ENCODE results near the gene C10orf90. TPM values are rescaled to one million over a fixed set of nuclear protein-coding genes. Genes with fewer than 3 reads are reported as not detected.

The C10orf90 gene
- total RNA-seq, 1 donor = 0.72 TPM

DNA sequence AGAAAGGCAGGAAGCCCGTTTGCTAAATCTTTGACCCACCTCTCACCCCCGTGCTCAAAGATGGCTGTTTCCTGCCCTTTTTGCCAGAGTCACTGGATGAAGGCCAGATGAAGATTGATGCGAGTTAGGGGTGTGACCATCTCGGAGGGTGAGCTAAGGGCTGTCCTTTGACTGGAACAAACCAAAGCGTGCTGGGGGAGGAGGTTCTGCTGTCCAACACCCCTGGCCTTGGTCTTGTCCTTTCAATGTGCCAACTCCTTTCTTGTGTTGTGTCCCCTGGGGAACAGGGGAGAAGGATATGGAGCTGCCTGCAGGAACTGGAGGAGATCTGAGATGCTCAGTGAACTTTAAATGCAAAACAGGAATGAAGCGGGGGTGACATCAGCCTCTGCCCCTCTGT, 191.9 kb downstream of the C10orf90 start:
- Histone ChIP-seq H3K4me3 (ENCODE audit: insufficient read depth, low read length) (no peak overlapping the region), H3K27me3 (ENCODE audit: insufficient read depth, low read length) (no peaks in the 10 kb centered on the region), H3K79me2 (ENCODE audit: insufficient read depth, low read length) (no peaks in the 10 kb centered on the region), H2AFZ (ENCODE audit: low read length) (no peak overlapping the region), H3K36me3 (ENCODE audit: insufficient read depth, low read length) (no peaks in the 10 kb centered on the region), H3K9me3 (ENCODE audit: low read depth, low read length) (no peaks in the 10 kb centered on the region), H3K27ac (ENCODE audit: low read depth, low read length) (no peak overlapping the region), H4K20me1 (ENCODE audit: insufficient read depth, low read length) (no peaks in the 10 kb centered on the region), H3K4me2 (ENCODE audit: insufficient read depth, low read length) (no peak overlapping the region), H3K4me1 (ENCODE audit: insufficient read depth, low read length) (no peaks in the 10 kb centered on the region)
- no peak for TF ChIP-seq CTCF (IDR thresholded peaks at IDR 0.05; ENCODE audit: extremely low read depth, low read depth, low read length)
- no peak for DNase-seq (ENCODE audit: insufficient read length, low spot score, missing footprints)

GRCh38 chr10:126476246-126476645, 194.2 kb downstream of the C10orf90 start:
- Histone ChIP-seq H3K4me2 (ENCODE audit: insufficient read depth, low read length) (no peak overlapping the region), H3K36me3 (ENCODE audit: insufficient read depth, low read length) (no peaks in the 10 kb centered on the region), H3K9me3 (ENCODE audit: low read depth, low read length) (no peaks in the 10 kb centered on the region), H3K79me2 (ENCODE audit: insufficient read depth, low read length) (no peaks in the 10 kb centered on the region), H3K27ac (ENCODE audit: low read depth, low read length) (no peak overlapping the region), H3K4me3 (ENCODE audit: insufficient read depth, low read length) (no peak overlapping the region), H3K4me1 (ENCODE audit: insufficient read depth, low read length) (no peaks in the 10 kb centered on the region), H3K27me3 (ENCODE audit: insufficient read depth, low read length) (no peaks in the 10 kb centered on the region), H2AFZ (ENCODE audit: low read length) (peak overlapping the region; percentile 47), H4K20me1 (ENCODE audit: insufficient read depth, low read length) (no peaks in the 10 kb centered on the region)
- DNase-seq (ENCODE audit: insufficient read length, low spot score, missing footprints) = no peak
- no peak for TF ChIP-seq CTCF (IDR thresholded peaks at IDR 0.05; ENCODE audit: extremely low read depth, low read depth, low read length)

DNA sequence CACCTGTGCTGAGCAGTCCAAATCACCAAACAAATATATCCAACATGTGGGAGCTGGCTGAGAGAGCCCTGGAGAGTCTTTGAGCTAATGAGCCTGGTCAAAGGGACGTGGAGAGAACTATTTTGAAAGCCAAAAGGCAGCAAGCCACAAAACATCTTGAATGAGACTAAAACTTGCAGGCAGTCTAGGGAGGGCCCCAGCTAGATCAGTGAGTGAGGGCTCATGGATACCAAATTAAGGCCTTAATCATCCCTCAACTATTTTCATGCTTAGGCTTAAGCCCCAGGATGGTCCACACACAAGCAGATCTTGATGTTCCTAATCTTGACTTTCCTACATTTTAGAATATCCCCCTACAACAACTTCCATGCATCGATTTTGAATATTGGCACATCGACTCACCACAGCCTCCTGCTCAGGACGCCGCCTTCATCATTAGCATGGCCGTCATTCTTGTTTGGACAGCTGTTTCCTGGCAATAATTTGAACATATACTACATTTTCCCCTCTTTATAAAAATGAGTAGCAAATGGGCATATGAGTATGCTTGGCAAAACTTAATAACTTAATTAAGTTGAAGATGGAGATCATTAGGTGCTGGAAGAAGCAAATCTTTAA, 195.3 kb downstream of the C10orf90 start:
- Histone ChIP-seq H3K27ac (ENCODE audit: low read depth, low read length) (no peak overlapping the region), H3K4me3 (ENCODE audit: insufficient read depth, low read length) (no peak overlapping the region), H3K4me2 (ENCODE audit: insufficient read depth, low read length) (no peak overlapping the region), H3K79me2 (ENCODE audit: insufficient read depth, low read length) (no peaks in the 10 kb centered on the region), H3K4me1 (ENCODE audit: insufficient read depth, low read length) (no peaks in the 10 kb centered on the region), H3K9me3 (ENCODE audit: low read depth, low read length) (no peaks in the 10 kb centered on the region), H4K20me1 (ENCODE audit: insufficient read depth, low read length) (no peaks in the 10 kb centered on the region), H3K36me3 (ENCODE audit: insufficient read depth, low read length) (no peaks in the 10 kb centered on the region), H2AFZ (ENCODE audit: low read length) (no peak overlapping the region), H3K27me3 (ENCODE audit: insufficient read depth, low read length) (no peaks in the 10 kb centered on the region)
- TF ChIP-seq CTCF (IDR thresholded peaks at IDR 0.05; ENCODE audit: extremely low read depth, low read depth, low read length) = no peak
- DNase-seq (ENCODE audit: insufficient read length, low spot score, missing footprints) = no peak

DNA sequence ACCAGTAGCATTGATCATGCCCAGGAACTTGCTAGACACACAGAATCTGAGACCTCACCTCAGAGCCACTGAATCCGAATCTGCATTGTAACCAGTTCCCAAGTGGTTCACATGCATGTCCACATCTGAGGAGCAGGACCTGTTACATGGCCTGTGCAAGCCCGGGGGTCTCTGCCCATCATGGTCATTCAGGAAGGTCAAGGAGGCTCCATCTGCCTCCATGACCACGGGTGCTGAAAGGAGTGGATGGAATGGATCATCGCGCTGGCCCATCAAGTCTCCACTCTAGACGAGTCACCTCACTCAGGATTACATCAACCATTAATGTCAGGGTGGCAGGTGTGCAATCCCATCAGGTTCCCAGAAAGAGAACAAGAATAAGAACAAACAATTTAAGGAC, 196.5 kb downstream of the C10orf90 start:
- no peaks in the 10 kb centered on the region for H3K27me3 ChIP-seq (ENCODE audit: insufficient read depth, low read length)
- no peak for DNase-seq (ENCODE audit: insufficient read length, low spot score, missing footprints)
- H3K9me3 ChIP-seq (ENCODE audit: low read depth, low read length) = no peaks in the 10 kb centered on the region
- no peaks in the 10 kb centered on the region for H3K4me1 ChIP-seq (ENCODE audit: insufficient read depth, low read length)
- no peaks in the 10 kb centered on the region for H4K20me1 ChIP-seq (ENCODE audit: insufficient read depth, low read length)
- no peak overlapping the region for H3K4me2 ChIP-seq (ENCODE audit: insufficient read depth, low read length)
- H3K79me2 ChIP-seq (ENCODE audit: insufficient read depth, low read length) = no peaks in the 10 kb centered on the region
- no peaks in the 10 kb centered on the region for H3K36me3 ChIP-seq (ENCODE audit: insufficient read depth, low read length)
- no peak for TF ChIP-seq CTCF (IDR thresholded peaks at IDR 0.05; ENCODE audit: extremely low read depth, low read depth, low read length)
- no peak overlapping the region for H3K27ac ChIP-seq (ENCODE audit: low read depth, low read length)
- no peak overlapping the region for H2AFZ ChIP-seq (ENCODE audit: low read length)
- H3K4me3 ChIP-seq (ENCODE audit: insufficient read depth, low read length) = no peak overlapping the region
